Retinal pigment epithelial cell (primary cell): ENCODE measurements around the gene CACNA1G.

Experiments
- DNase-seq: peaks from one replicate; pipeline ENCODE4 v3.0.0-alpha.2; 2010; ENCODE audit warnings: low read depth
- H3K4me3 ChIP-seq: 2 replicates; pipeline ENCODE4 v1.5.1; 2011; ENCODE audit warnings: mild to moderate bottlenecking, low read length, control low read depth, moderate library complexity
- TF ChIP-seq, protein P1 (sequence below): conservative IDR thresholded peaks from 2 replicates; pipeline ENCODE4 v1.5.1; 2011; ENCODE audit warnings: low read depth, low read length, control low read depth, inconsistent platforms

Gene CACNA1G

DNA sequence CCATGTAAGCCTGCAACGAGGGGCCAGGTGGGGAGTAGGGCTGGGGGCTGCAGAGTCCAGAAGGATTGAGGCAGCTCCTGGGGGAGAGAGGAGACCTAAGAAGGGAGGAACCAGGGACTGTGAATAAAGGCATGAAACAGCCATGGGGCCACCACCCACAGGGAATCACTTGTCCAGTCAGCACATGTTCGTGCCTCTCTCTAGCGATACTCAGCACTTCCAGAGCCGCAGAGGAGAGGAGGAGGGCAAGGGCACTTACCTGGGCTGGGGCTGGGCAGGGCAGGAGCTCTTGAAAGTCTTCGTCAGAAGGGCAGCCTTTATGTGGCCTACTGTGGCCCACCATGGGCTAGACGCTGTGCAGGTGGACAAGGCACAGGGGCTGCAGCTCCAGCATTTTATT, 24.2 kb downstream of the CACNA1G start:
- no peak overlapping the region for H3K4me3 ChIP-seq
- no peak for DNase-seq
- TF ChIP-seq, protein P1, sequence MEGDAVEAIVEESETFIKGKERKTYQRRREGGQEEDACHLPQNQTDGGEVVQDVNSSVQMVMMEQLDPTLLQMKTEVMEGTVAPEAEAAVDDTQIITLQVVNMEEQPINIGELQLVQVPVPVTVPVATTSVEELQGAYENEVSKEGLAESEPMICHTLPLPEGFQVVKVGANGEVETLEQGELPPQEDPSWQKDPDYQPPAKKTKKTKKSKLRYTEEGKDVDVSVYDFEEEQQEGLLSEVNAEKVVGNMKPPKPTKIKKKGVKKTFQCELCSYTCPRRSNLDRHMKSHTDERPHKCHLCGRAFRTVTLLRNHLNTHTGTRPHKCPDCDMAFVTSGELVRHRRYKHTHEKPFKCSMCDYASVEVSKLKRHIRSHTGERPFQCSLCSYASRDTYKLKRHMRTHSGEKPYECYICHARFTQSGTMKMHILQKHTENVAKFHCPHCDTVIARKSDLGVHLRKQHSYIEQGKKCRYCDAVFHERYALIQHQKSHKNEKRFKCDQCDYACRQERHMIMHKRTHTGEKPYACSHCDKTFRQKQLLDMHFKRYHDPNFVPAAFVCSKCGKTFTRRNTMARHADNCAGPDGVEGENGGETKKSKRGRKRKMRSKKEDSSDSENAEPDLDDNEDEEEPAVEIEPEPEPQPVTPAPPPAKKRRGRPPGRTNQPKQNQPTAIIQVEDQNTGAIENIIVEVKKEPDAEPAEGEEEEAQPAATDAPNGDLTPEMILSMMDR: no peak

DNA sequence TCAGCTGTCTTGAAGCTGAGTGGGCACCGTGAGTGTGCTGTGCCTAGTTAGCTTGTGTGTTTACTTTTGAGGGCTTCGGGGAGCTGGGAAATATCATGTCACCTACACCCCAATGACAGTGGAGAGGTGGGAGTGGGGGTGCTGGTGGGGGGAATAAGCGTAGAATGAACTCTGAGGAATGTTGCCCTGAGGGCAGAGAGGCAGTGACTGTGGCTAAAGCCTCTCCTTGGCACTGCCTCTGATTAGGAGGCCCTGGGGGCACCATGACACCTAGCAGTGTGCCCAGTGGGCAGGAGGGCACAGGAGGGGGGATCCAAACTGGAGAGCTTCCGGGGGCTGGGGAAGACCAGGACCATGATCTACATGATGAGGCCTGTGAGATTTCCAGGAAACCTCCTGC, 24.8 kb downstream of the CACNA1G start:
- H3K4me3 ChIP-seq: no peak overlapping the region
- DNase-seq: no peak
- TF ChIP-seq, protein P1: no peak

DNA sequence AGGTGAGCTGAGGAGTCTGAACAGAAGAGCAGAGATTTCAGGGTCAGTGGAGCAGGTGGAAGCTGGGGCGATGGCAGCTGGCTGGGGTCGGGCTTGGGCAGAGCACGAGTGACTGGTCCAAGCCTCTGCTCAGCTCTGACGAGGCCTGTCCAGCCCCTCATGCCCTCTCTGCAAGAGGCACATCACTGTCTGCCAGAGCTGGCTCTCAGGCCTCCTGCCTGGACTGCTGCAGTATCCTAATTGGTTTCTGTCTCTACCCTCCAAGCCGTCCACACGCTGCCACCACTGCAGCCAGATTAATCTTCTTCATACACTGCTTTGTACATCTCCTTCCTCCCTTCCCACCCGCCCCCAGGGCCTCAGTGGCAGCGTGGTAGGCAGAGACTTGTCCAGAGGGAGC, 25.4 kb downstream of the CACNA1G start:
- DNase-seq: no peak
- TF ChIP-seq, protein P1: no peak
- no peak overlapping the region for H3K4me3 ChIP-seq

DNA sequence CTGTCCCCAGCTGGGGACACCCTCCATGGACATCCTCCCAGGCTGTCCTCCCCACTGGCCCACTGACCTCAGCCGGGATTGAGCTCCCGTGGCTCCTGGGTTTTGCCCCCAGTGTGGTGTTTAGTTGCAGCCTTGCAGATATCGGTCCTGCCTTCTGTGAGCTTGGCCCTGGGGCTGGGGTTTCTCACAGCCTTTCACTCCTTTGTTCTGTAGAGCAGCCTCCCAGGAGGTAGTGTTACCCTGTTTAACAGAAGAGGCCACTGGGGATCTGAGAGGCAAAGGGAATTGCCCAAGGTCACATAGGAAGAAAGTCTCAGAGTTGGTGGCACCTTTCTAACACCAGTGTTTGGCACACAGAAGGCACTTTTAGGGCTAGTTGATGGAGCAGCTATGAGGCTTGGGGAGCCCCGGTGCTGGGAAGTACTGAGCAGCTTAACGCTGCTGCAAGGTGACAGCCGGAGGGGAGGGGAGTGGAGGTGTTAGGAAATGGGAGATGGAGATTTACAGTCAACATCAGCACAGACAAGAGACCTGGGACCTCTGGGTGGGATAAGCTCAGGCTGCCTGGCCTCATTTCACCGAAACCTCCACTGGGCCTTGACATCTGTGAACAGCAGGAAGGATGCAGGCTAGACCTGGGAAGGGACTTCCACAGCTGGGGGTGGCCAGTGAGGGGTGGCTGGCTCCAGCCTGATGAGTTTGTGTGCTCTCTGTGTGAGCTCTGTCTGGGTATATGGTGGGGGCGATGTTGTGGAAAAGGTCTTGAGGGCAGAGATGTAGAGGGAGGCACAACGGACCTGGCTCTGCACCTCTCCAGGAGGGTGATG, 26.1 kb downstream of the CACNA1G start:
- TF ChIP-seq, protein P1: no peak
- no peak for DNase-seq
- no peak overlapping the region for H3K4me3 ChIP-seq

DNA sequence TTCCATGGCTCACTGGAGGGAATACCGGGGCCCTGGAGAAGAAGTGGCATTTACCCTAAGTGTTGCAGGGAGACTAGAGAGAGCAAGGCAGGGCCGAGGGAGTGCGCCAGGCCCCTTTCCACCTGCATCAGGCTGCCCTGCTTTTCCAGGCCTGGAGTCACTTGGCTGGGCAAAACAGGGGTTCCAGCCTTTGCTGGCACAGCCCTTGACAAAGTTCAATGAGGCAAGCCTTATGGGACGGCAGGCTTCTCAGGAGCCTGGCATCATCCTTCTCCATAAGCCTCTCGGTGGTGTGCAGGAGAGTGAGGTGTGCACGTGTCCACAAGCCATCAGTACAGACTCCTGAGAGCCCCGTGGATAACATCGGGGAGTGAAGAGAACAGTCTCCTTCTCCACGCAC, 27.1 kb downstream of the CACNA1G start:
- TF ChIP-seq, protein P1: no peak

DNA sequence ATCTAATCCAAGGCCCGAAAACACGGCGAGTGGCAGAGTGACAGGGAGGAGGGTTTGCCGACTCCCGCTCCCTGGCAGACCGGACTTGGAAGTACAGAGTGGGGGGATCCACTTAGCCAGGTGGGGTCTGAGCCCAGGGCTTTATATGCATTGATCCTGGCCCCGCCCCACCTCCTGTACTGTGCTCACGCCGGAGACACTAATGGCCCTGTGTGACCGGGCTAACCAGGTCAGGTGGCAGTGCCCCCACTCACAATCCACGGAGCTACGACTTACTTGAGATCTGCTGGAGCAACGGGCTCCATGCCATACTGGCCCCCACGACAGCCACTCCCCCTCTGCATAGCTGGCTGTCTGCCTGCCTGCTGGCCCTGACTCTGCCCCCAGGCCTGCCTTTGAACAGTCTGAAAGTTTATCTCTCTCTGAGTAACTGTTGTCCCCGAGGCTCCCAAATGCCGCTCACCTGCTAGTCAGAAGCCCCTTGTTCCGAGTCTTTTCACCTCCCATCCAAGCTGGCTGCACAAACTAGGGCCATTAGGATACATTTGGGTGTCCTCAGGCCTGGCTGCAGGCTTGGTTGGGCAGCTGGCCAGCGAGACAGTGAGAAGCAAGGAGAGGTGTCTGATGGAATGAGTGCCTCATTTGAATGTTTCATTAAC, 28.0 kb downstream of the CACNA1G start:
- DNase-seq: no peak
- no peak overlapping the region for H3K4me3 ChIP-seq
- TF ChIP-seq, protein P1: no peak

More for the DNA sequence above, 27.1 kb downstream of the CACNA1G start:
- no peak overlapping the region for H3K4me3 ChIP-seq
- no peak for DNase-seq
